Progenitor cell of endocrine pancreas (in vitro differentiated cells): Measurements from ENCODE around the gene ABLIM1. TPM values are rescaled to one million over a fixed set of nuclear protein-coding genes. Genes with fewer than 3 reads are reported as not detected.

Experiments
- DNase-seq: peaks from one replicate; pipeline ENCODE4 v3.0.0; 2021; ENCODE audit warnings: low spot score; ENCODE audit not compliant: unreplicated experiment
- H3K27ac Mint-ChIP-seq: 2 replicates; pipeline ENCODE4 v1.8.0; 2021; ENCODE audit warnings: mild to moderate bottlenecking, moderate library complexity, mixed read lengths
- H3K27me3 Mint-ChIP-seq: 2 replicates; pipeline ENCODE4 v1.8.0; 2021; ENCODE audit warnings: mixed read lengths
- H3K36me3 Mint-ChIP-seq: 2 replicates; pipeline ENCODE4 v1.8.0; 2022; ENCODE audit warnings: mixed read lengths; ENCODE audit not compliant: insufficient read depth
- H3K4me1 Mint-ChIP-seq: 2 replicates; pipeline ENCODE4 v1.8.0; 2021; ENCODE audit warnings: low read depth, mixed read lengths
- H3K4me3 Mint-ChIP-seq: 2 replicates; pipeline ENCODE4 v1.8.0; 2021; ENCODE audit warnings: low read depth, mild to moderate bottlenecking, moderate library complexity, mixed read lengths
- H3K9me3 Mint-ChIP-seq: 2 replicates; pipeline ENCODE4 v1.8.0; 2021; ENCODE audit warnings: low read depth, mixed read lengths
- total RNA-seq: library from RNA; stranded (reverse); gene quantifications from 2 replicates; pipeline ENCODE4 v1.2.1, GENCODE V29; 2021
- TF ChIP-seq, protein P1 (sequence below): fragments of 200-600 bp; sonication (generic); IDR thresholded peaks from one replicate; pipeline ENCODE4 v1.5.0; 2021; ENCODE audit warnings: antibody characterized with exemption, mild to moderate bottlenecking; ENCODE audit not compliant: unreplicated experiment

The ABLIM1 gene
- total RNA-seq, 1 donor from 2014 or later: 59.1 TPM

DNA sequence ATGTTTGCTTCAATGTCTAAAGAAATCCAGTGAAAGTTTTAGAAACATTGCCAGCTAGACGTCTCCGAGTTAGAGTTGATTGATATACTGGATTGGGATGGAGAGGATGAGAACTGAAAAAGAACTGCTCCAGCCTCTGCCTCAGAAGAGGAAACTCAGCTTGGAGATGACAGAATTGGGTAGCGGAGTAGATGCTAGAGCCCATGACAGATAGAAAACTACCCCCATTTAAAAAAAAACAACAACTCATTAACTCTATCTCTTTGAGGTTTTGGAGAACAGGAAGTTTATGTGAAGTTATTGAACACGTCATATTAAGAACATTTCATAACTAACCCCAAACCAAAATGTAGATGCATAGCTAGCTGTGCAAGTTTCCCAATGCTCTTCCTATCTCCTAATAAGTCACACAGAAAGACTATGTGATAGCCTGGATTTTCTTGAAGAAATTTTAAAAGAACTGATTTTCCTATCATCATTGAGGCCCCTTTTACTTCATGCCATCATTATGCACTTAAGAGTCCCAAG is 225.4 kb downstream of the ABLIM1 start:
- no peak overlapping the region for H3K4me3 Mint-ChIP-seq
- no peak for DNase-seq
- peaks cover 16% of the 10 kb centered on the region for H3K36me3 Mint-ChIP-seq
- no peak overlapping the region for H3K27ac Mint-ChIP-seq
- H3K9me3 Mint-ChIP-seq: no peaks in the 10 kb centered on the region
- TF ChIP-seq, protein P1, sequence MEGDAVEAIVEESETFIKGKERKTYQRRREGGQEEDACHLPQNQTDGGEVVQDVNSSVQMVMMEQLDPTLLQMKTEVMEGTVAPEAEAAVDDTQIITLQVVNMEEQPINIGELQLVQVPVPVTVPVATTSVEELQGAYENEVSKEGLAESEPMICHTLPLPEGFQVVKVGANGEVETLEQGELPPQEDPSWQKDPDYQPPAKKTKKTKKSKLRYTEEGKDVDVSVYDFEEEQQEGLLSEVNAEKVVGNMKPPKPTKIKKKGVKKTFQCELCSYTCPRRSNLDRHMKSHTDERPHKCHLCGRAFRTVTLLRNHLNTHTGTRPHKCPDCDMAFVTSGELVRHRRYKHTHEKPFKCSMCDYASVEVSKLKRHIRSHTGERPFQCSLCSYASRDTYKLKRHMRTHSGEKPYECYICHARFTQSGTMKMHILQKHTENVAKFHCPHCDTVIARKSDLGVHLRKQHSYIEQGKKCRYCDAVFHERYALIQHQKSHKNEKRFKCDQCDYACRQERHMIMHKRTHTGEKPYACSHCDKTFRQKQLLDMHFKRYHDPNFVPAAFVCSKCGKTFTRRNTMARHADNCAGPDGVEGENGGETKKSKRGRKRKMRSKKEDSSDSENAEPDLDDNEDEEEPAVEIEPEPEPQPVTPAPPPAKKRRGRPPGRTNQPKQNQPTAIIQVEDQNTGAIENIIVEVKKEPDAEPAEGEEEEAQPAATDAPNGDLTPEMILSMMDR: no peak
- H3K4me1 Mint-ChIP-seq: no peaks in the 10 kb centered on the region
- H3K27me3 Mint-ChIP-seq: no peaks in the 10 kb centered on the region

DNA sequence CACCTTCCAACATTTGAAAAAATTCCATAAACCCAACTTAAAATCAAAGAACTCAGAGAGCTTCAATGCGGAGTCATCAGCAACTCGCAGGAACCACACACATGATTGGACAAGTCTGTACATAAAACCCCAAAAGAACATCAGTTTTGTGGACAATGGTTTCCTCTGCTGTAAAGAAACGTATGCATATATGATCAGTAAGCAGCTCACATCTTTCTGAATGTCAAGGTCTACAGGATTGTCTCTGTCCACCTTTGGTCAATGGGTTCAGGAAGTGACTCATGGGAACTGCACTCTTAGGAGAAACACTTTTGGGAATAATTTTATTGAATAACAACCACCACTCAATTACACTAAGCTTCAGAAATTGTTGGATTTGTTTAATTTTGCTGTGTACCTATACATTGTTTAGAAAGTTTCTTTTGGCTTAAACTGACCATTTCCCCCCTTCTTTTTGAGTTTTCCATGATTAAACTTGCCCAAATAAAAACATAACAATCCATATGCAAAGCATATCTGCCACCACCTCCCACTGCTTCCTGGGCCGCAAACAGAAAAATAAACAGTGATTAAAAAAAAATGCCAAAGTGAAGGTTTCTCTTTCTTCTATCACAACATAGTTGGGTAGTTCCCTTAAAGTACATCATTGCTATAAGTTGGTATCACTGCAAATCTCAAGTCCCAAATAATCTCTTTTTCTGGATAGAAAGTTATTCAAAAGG is 226.5 kb downstream of the ABLIM1 start:
- Mint-ChIP-seq H3K9me3 (no peaks in the 10 kb centered on the region), H3K4me1 (no peaks in the 10 kb centered on the region), H3K4me3 (no peak overlapping the region), H3K27ac (no peak overlapping the region), H3K27me3 (no peaks in the 10 kb centered on the region), H3K36me3 (peaks cover 15% of the 10 kb centered on the region)
- DNase-seq: no peak
- TF ChIP-seq, protein P1: no peak

DNA sequence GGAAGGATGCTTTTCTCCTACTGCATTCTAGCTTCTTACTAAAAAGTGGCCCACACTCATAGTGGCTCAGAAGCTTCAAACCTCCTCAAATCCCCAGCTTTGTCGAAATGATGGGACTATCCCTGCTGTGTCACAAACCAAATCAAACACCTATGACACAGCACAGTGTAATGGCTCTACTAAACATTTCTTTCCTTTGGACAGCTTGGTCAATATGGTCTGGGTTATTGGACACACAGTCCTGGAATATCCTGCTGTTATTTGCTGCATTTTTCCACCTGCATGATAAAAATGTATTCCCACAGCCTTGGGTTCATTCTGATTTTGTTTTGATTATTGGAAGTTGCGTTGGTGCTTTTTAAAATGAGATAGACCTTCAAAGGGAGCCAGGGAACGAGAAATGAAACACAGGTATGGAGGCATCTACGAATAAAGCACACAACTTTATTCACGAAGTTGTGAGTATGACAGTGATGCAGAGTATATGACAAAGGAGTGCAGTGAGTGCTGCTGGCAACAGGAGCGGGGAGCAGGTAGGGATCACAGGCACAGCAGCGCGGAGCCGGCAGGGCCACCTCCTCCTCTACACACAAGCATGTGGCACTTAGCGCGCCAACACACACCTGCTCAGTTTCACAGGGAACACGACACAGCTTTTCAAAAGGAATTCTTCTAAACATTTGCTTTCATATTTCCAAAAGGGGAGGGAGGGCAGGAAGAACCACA is 227.2 kb downstream of the ABLIM1 start:
- TF ChIP-seq, protein P1: no peak
- Mint-ChIP-seq H3K9me3 (no peaks in the 10 kb centered on the region), H3K27ac (no peak overlapping the region), H3K27me3 (no peaks in the 10 kb centered on the region), H3K4me1 (no peaks in the 10 kb centered on the region), H3K36me3 (peaks cover 9% of the 10 kb centered on the region), H3K4me3 (no peak overlapping the region)
- no peak for DNase-seq

DNA sequence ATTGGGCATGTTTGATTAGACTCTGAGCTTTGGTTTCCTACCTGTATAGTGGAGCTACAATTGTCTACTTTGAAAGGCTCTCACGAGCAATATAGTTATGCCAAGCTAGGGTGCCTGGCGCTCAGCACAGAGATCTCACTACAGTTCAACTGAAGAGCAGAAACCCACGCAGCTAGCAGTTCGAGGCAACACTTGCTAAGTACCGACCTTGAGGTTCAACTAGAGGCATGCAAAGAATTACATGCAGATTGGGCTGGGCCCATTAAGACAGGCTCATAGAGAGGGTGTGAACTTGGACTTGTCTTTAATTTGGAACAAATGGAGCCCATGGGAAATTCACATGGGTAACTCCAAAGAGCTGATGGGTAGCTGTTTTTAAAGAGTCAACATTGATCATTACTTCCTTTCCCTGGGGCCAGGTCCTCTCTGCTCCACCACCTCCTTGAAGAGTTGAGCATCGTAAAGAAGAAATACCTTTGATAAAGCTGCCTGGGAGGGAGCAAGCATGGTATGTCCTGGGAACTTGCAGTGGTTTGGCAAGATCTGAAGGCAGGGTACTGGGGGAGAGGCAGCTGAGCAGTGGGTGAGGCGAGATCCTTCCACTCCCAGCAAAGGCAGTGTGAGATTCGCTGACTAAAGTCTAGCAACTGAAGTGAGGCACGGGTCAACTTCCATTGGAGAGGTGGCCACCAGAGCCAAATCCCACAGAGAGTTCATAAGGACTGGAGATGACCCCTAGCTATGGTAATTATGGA is 228.3 kb downstream of the ABLIM1 start:
- no peaks in the 10 kb centered on the region for H3K27me3 Mint-ChIP-seq
- no peaks in the 10 kb centered on the region for H3K4me1 Mint-ChIP-seq
- H3K36me3 Mint-ChIP-seq: peaks cover 9% of the 10 kb centered on the region
- H3K27ac Mint-ChIP-seq: no peak overlapping the region
- DNase-seq: no peak
- no peaks in the 10 kb centered on the region for H3K9me3 Mint-ChIP-seq
- TF ChIP-seq, protein P1: no peak
- H3K4me3 Mint-ChIP-seq: no peak overlapping the region
